Vagina (tissue), 2 donors: ENCODE results near the gene TUBA4B. TPM values are rescaled to one million over a fixed set of nuclear protein-coding genes. Genes with fewer than 3 reads are reported as not detected.

Experiments
- DNase-seq, 2 donors: peaks; one replicate each; pipeline ENCODE4 v3.0.0-alpha.2; 2017; ENCODE audit errors: extremely low spot score in 2 of 2
- H3K27ac ChIP-seq: fragments of 200-600 bp; sonication (generic); one replicate; pipeline ENCODE4 v1.5.1; 2019
- H3K27me3 ChIP-seq: fragments of 200-600 bp; sonication (generic); one replicate; pipeline ENCODE4 v1.5.1; 2019
- H3K36me3 ChIP-seq, 2 donors: fragments of 200-600 bp; sonication (generic); one replicate each; pipeline ENCODE4 v1.5.1; 2017 to 2019
- H3K4me1 ChIP-seq: fragments of 200-600 bp; sonication (generic); one replicate; pipeline ENCODE4 v1.5.1; 2019
- H3K4me3 ChIP-seq, 2 donors: fragments of 200-600 bp; sonication (generic); 1 replicate in 1 of 2; 2 replicates in 1 of 2; pipeline ENCODE4 v1.5.1; 2016 to 2019
- H3K9me3 ChIP-seq: fragments of 200-600 bp; sonication (generic); one replicate; pipeline ENCODE4 v1.5.1; 2019
- POLR2A ChIP-seq, 2 donors: fragments of 450-650 bp; IDR thresholded peaks; one replicate each; pipeline ENCODE4 v1.6.1; 2017; ENCODE audit warnings: antibody characterized with exemption in 2 of 2, mild to moderate bottlenecking in 2 of 2, moderate library complexity in 2 of 2
- POLR2AphosphoS5 ChIP-seq, 2 donors: sonication (generic); formaldehyde crosslinking; IDR thresholded peaks; one replicate each; pipeline ENCODE4 v1.9.0; 2017; ENCODE audit warnings: antibody characterized with exemption in 2 of 2, mild to moderate bottlenecking in 2 of 2, low read depth in 1 of 2; ENCODE audit not compliant: insufficient read depth in 1 of 2
- intact Hi-C: fragments of 100-400 bp; cut with DNase I; formaldehyde crosslinking; loops from one replicate; pipeline ENCODE4 v1.15.1; 2023
- total RNA-seq: library from RNA; depleted of rRNA; stranded (reverse); fragments of >200 nt; gene quantifications from one replicate; pipeline ENCODE4 v1.2.3, GENCODE V29; 2016
- TF ChIP-seq, protein P1 (sequence below), 3 experiments: fragments of 450-650 bp in 2 of 3; fragments of 200-600 bp in 1 of 3; sonication (generic) in 1 of 3; IDR thresholded peaks; one replicate each; pipeline ENCODE4 v1.5.1; 2017 to 2019; ENCODE audit warnings: antibody characterized with exemption in 3 of 3, mild to moderate bottlenecking in 2 of 3, moderate library complexity in 2 of 3

Gene TUBA4B
- total RNA-seq, 1 donor from 2014 or later: not detected

DNA sequence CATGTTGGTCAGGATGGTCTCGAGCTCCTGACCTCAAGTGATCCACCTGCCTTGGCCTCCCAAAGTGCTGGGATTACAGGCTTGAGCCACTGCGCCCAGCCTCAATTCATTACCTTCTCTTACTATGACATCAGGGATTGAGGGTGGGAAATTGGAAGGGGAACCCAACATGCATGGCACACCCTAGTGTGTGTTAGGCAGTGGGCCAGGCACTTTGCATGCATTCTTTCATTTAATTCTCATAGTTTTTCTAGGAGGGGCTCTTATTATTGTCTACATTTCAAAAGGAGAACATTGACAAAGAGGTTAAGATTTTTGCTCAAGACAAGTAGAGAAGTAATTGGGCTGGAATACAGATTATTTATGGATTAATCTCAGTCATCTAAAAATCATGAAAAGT is 15.3 kb downstream of the TUBA4B start:
- intact Hi-C loops: no loop called here
- Histone ChIP-seq H3K36me3 (no peaks in the 10 kb centered on the region), H3K27me3 (no peaks in the 10 kb centered on the region), H3K9me3 (no peaks in the 10 kb centered on the region), H3K4me3 (no peak overlapping the region), H3K4me1 (no peaks in the 10 kb centered on the region), H3K27ac (no peak overlapping the region)
- no peak for DNase-seq
- TF ChIP-seq POLR2AphosphoS5 (IDR thresholded peaks at IDR 0.05; ENCODE audit: insufficient read depth in 1 of 2, low read depth in 1 of 2): no peak
- TF ChIP-seq POLR2A (IDR thresholded peaks at IDR 0.05): no peak
- TF ChIP-seq, protein P1, sequence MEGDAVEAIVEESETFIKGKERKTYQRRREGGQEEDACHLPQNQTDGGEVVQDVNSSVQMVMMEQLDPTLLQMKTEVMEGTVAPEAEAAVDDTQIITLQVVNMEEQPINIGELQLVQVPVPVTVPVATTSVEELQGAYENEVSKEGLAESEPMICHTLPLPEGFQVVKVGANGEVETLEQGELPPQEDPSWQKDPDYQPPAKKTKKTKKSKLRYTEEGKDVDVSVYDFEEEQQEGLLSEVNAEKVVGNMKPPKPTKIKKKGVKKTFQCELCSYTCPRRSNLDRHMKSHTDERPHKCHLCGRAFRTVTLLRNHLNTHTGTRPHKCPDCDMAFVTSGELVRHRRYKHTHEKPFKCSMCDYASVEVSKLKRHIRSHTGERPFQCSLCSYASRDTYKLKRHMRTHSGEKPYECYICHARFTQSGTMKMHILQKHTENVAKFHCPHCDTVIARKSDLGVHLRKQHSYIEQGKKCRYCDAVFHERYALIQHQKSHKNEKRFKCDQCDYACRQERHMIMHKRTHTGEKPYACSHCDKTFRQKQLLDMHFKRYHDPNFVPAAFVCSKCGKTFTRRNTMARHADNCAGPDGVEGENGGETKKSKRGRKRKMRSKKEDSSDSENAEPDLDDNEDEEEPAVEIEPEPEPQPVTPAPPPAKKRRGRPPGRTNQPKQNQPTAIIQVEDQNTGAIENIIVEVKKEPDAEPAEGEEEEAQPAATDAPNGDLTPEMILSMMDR (IDR thresholded peaks at IDR 0.05): no peak

DNA sequence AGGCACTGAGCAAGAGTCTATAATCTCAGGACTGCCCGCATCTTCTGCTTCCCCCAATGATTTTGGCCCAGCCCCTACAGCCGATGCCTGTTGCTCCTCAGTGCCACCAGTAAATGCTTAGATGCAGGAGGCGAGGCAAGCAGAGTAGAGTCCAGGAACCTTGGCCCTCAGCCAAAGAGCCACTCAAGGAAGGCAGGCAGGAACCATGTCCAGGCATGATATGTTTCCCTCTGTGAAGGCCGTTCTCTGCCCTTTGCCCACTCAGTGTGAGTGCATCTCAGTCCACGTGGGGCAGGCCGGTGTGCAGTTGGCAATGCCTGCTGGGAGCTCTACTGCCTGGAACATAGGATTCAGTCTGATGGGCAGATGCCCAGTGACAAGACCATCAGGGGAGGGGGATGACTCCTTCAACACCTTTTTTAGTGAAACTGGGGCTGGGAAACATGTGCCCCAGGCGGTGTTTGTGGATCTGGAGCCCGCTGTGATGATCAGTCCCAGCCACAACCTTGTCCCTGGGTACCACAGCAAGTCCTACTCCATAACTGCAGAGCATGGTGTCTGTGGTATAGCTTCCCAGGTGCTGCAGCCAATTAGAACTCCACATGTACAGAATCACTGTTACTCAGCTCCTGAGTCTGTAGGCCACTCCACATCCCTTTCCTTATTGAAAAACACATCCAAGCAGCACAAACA is 16.5 kb downstream of the TUBA4B start:
- no peaks in the 10 kb centered on the region for H3K27me3 ChIP-seq
- H3K4me1 ChIP-seq: no peaks in the 10 kb centered on the region
- DNase-seq: no peak
- TF ChIP-seq POLR2A (IDR thresholded peaks at IDR 0.05): no peak
- TF ChIP-seq POLR2AphosphoS5 (IDR thresholded peaks at IDR 0.05; ENCODE audit: insufficient read depth in 1 of 2, low read depth in 1 of 2): no peak
- TF ChIP-seq, protein P1 (IDR thresholded peaks at IDR 0.05): no peak
- intact Hi-C loops: no loop called here
- H3K36me3 ChIP-seq: no peaks in the 10 kb centered on the region
- H3K9me3 ChIP-seq: no peaks in the 10 kb centered on the region
- H3K4me3 ChIP-seq: no peak overlapping the region
- H3K27ac ChIP-seq: no peak overlapping the region

DNA sequence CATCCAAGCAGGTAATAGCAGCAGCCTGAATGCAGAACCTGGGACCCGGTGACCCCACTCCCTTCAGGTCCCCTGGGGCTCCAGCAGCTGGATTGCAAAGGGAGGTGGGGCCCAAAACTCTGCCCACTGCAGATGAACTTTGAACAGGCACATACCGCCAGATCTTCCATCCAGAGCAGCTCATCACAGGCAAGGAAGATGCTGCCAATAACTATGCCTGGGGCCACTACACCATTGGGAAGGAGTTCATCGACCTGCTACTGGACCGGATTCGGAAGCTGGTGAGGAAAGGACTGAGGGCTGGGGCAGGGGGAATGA is 17.0 kb downstream of the TUBA4B start:
- Histone ChIP-seq H3K9me3 (no peaks in the 10 kb centered on the region), H3K27ac (no peak overlapping the region), H3K27me3 (no peaks in the 10 kb centered on the region), H3K36me3 (no peaks in the 10 kb centered on the region), H3K4me3 (no peak overlapping the region), H3K4me1 (no peaks in the 10 kb centered on the region)
- intact Hi-C loops: no loop called here
- TF ChIP-seq, protein P1 (IDR thresholded peaks at IDR 0.05): no peak
- TF ChIP-seq POLR2A (IDR thresholded peaks at IDR 0.05): no peak
- DNase-seq: no peak

DNA sequence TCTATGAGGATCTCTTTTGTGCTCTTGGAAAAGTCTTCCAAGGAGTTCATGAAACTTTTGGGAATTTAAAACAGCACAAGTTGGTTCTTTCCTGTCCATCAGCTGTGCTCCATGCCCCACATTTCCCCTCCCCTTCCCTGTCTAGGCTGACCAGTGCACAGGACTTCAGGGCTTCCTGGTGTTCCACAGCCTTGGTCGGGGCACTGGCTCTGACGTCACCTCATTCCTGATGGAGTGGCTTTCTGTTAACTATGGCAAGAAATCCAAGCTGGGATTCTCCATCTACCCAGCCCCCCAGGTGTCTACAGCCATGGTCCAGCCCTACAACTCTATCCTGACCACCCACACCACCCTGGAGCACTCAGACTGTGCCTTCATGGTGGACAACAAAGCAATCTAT is 18.0 kb downstream of the TUBA4B start:
- intact Hi-C loops: no loop called here
- TF ChIP-seq POLR2A (IDR thresholded peaks at IDR 0.05) (no peak), POLR2AphosphoS5 (IDR thresholded peaks at IDR 0.05; ENCODE audit: insufficient read depth in 1 of 2, low read depth in 1 of 2) (no peak)
- TF ChIP-seq, protein P1 (IDR thresholded peaks at IDR 0.05): no peak
- Histone ChIP-seq H3K27me3 (no peaks in the 10 kb centered on the region), H3K9me3 (no peaks in the 10 kb centered on the region), H3K27ac (no peak overlapping the region), H3K36me3 (no peaks in the 10 kb centered on the region), H3K4me3 (no peak overlapping the region), H3K4me1 (no peaks in the 10 kb centered on the region)
- no peak for DNase-seq

DNA sequence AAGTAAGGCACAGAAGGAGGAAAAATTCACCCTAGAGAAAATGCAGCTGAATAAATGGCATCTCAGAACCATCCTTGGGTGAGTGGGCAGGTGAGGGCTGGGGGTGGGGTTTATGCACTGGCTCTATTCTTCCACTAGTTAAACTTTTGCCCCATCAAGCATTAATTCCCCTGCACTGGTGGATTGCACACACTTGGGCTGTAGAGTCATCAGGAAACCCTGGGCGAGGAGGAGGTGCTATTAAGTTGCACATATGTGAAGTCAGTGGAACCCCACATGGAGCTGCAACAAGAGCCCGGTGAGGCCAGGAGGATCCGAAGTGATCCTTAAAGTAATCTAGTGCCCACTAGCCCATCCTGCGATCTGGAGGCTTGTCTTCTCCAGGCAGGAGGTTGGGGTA is 19.3 kb downstream of the TUBA4B start:
- H3K4me1 ChIP-seq: no peaks in the 10 kb centered on the region
- H3K4me3 ChIP-seq: no peak overlapping the region
- no peaks in the 10 kb centered on the region for H3K9me3 ChIP-seq
- intact Hi-C loops: no loop called here
- H3K27ac ChIP-seq: no peak overlapping the region
- no peaks in the 10 kb centered on the region for H3K27me3 ChIP-seq
- no peaks in the 10 kb centered on the region for H3K36me3 ChIP-seq
- TF ChIP-seq POLR2AphosphoS5 (IDR thresholded peaks at IDR 0.05; ENCODE audit: insufficient read depth in 1 of 2, low read depth in 1 of 2) (no peak), POLR2A (IDR thresholded peaks at IDR 0.05) (no peak)
- DNase-seq: no peak
